Eye (tissue), 1 donor: Measurements from ENCODE around the gene COL17A1.

Experiments used
- DNase-seq: peaks from one replicate; pipeline ENCODE4 v3.0.0-alpha.2; 2015

COL17A1 gene

GRCh38 chr10:104032144-104032775 lies 53.4 kb downstream of the COL17A1 start:
- no peak for DNase-seq

GRCh38 chr10:104031631-104032030 lies 54.0 kb downstream of the COL17A1 start:
- DNase-seq: no peak

- peak; percentile 14 for DNase-seq
Measured at GRCh38 chr10:104029521-104029860, 56.2 kb downstream of the COL17A1 start.

GRCh38 chr10:104028823-104029520 lies 56.7 kb downstream of the COL17A1 start:
- no peak for DNase-seq

- DNase-seq: peak; percentile 42
Measured at GRCh38 chr10:104028146-104028545, 57.5 kb downstream of the COL17A1 start.

GRCh38 chr10:104026762-104027161 lies 58.9 kb downstream of the COL17A1 start:
- peak; percentile 13 for DNase-seq

GRCh38 chr10:104025524-104025923 lies 60.2 kb downstream of the COL17A1 start:
- DNase-seq: no peak

- DNase-seq: no peak
Measured at GRCh38 chr10:104022026-104022425, 63.7 kb downstream of the COL17A1 start.

- no peak for DNase-seq
Measured at GRCh38 chr10:104021246-104021645, 64.4 kb downstream of the COL17A1 start.

- no peak for DNase-seq
Measured at GRCh38 chr10:104020020-104020419, 65.7 kb downstream of the COL17A1 start.

GRCh38 chr10:104018471-104018870 lies 67.2 kb downstream of the COL17A1 start:
- no peak for DNase-seq

- no peak for DNase-seq
Measured at GRCh38 chr10:104016661-104017060, 69.0 kb downstream of the COL17A1 start.

GRCh38 chr10:104014176-104014575 lies 71.5 kb downstream of the COL17A1 start:
- DNase-seq: no peak

GRCh38 chr10:104013489-104013888 lies 72.2 kb downstream of the COL17A1 start:
- no peak for DNase-seq

GRCh38 chr10:104011904-104012303 lies 73.8 kb downstream of the COL17A1 start:
- no peak for DNase-seq

- DNase-seq: no peak
Measured at GRCh38 chr10:104005172-104005863, 80.4 kb downstream of the COL17A1 start.

GRCh38 chr10:104002911-104003310 lies 82.8 kb downstream of the COL17A1 start:
- no peak for DNase-seq

GRCh38 chr10:103998805-103999204 lies 86.9 kb downstream of the COL17A1 start:
- no peak for DNase-seq

- DNase-seq: no peak
Measured at GRCh38 chr10:103995134-103995533, 90.5 kb downstream of the COL17A1 start.

GRCh38 chr10:103991393-103992128 lies 94.1 kb downstream of the COL17A1 start:
- DNase-seq: no peak

GRCh38 chr10:103990531-103990930 lies 95.1 kb downstream of the COL17A1 start:
- DNase-seq: no peak

- no peak for DNase-seq
Measured at GRCh38 chr10:103990121-103990520, 95.6 kb downstream of the COL17A1 start.

GRCh38 chr10:103986360-103986759 lies 99.3 kb downstream of the COL17A1 start:
- no peak for DNase-seq
